T-cell (primary cell): ENCODE measurements around the gene UCMA. TPM values are rescaled to one million over a fixed set of nuclear protein-coding genes. Genes with fewer than 3 reads are reported as not detected.

Experiments used
- ATAC-seq, 4 experiments: fragments of 200-7000 bp in 3 of 4; fragments of 150-1000 bp in 1 of 4; cut with Tn5 transposase; replicated peaks in 1 of 4; 1 replicate in 3 of 4; 2 replicates in 1 of 4; pipeline ENCODE4 v1.10.0; 2021; ENCODE audit warnings: moderate library complexity in 3 of 4, mild to moderate bottlenecking in 2 of 4, moderate number of reproducible peaks in 1 of 4
- CTCF ChIA-PET, 2 donors: fragments of 300-600 bp; sonication (Branson Sonifier 250); formaldehyde crosslinking; loops; one replicate each; lab custom pipeline; 2022; ENCODE audit warnings: antibody characterized with exemption in 2 of 2; lab: Charles Lee
- POLR2A ChIA-PET, 2 donors: fragments of 300-600 bp; sonication (Branson Sonifier 250); formaldehyde crosslinking; loops; one replicate each; lab custom pipeline; 2022; ENCODE audit warnings: antibody characterized with exemption in 2 of 2; lab: Charles Lee
- DNase-seq, 35 experiments: peaks; one replicate each; pipeline versions ENCODE4 v3.0.0 to v3.0.0-alpha.2; 2013 to 2023
- H3K27ac ChIP-seq: one replicate; pipeline ENCODE4 v1.5.1; 2013; ENCODE audit warnings: low read length
- H3K27me3 ChIP-seq, 2 experiments: replicated peaks in 1 of 2; 1 replicate in 1 of 2; 2 replicates in 1 of 2; pipeline versions ENCODE4 v1.6.1 to v1.7.0; 2013; ENCODE audit warnings: low read length in 1 of 2, mixed read lengths in 1 of 2; ENCODE audit not compliant: control insufficient read depth in 2 of 2, insufficient read depth in 2 of 2; ENCODE audit errors: extremely low read depth in 1 of 2
- H3K36me3 ChIP-seq, 2 donors: 1 replicate in 1 of 2; 2 replicates in 1 of 2; pipeline versions ENCODE4 v1.6.1 to v1.7.0; 2013; ENCODE audit warnings: low read length in 1 of 2; ENCODE audit not compliant: control insufficient read depth in 2 of 2, insufficient read depth in 1 of 2; ENCODE audit errors: extremely low read depth in 1 of 2
- H3K4me1 ChIP-seq, 2 experiments: 1 replicate in 1 of 2; 2 replicates in 1 of 2; pipeline versions ENCODE4 v1.6.1 to v1.7.0; 2013; ENCODE audit warnings: low read length in 2 of 2, mixed read lengths in 1 of 2; ENCODE audit not compliant: insufficient read depth in 2 of 2, control insufficient read depth in 1 of 2; ENCODE audit errors: extremely low read depth in 1 of 2
- H3K4me3 ChIP-seq, 2 donors: 1 replicate in 1 of 2; 2 replicates in 1 of 2; pipeline versions ENCODE4 v1.5.1 to v1.7.0; 2013; ENCODE audit warnings: mild to moderate bottlenecking in 2 of 2, low read length in 1 of 2, moderate library complexity in 1 of 2; ENCODE audit not compliant: control insufficient read depth in 1 of 2; ENCODE audit errors: extremely low read depth in 1 of 2
- H3K9me3 ChIP-seq: 2 replicates; pipeline ENCODE4 v1.7.0; 2013
- H3K27ac Mint-ChIP-seq, 2 donors: one replicate each; pipeline ENCODE4 v1.8.0; 2020 to 2021; ENCODE audit warnings: mild to moderate bottlenecking in 2 of 2, mixed read lengths in 2 of 2
- H3K27me3 Mint-ChIP-seq, 2 donors: one replicate each; pipeline ENCODE4 v1.8.0; 2021 to 2022; ENCODE audit warnings: mixed read lengths in 2 of 2
- H3K36me3 Mint-ChIP-seq: one replicate; pipeline ENCODE4 v1.8.0; 2021; ENCODE audit warnings: mixed read lengths
- H3K4me1 Mint-ChIP-seq, 3 donors: one replicate each; pipeline ENCODE4 v1.8.0; 2020 to 2022; ENCODE audit warnings: mixed read lengths in 3 of 3, mild to moderate bottlenecking in 1 of 3
- H3K4me3 Mint-ChIP-seq, 3 donors: one replicate each; pipeline ENCODE4 v1.8.0; 2020 to 2022; ENCODE audit warnings: mild to moderate bottlenecking in 3 of 3, mixed read lengths in 3 of 3, moderate library complexity in 3 of 3
- H3K9me3 Mint-ChIP-seq, 3 donors: one replicate each; pipeline ENCODE4 v1.8.0; 2020 to 2022; ENCODE audit warnings: mixed read lengths in 3 of 3
- WGBS: methylation state at CpG from one replicate; pipeline ENCODE4 v1.1.5; 2013; ENCODE audit warnings: missing lambda C conversion rate; ENCODE audit not compliant: insufficient coverage; 5-methylcytosine and 5-hydroxymethylcytosine counted together
- total RNA-seq, 35 experiments: library from RNA in 6 of 35; stranded (reverse) in 6 of 35; fragments of 120-200 nt in 1 of 35; gene quantifications; one replicate each; pipeline versions ENCODE4 v1.2.1 to v1.2.4 and lab custom pipeline; 2013 to 2026

The UCMA gene
- total RNA-seq, 5 donors from 2014 or later (not counting 1 experiment from before 2014, with no cell fraction given) = not detected

- H3K9me3 Mint-ChIP-seq = no peaks in the 10 kb centered on the region
- no CpG with 5 or more reads among the region's 2 CpGs for WGBS
- ATAC-seq (no peak), DNase-seq (no peak)
- Histone ChIP-seq H3K36me3 (no peaks in the 10 kb centered on the region), H3K27ac (no peak overlapping the region), H3K4me1 (no peaks in the 10 kb centered on the region), H3K27me3 (no peaks in the 10 kb centered on the region), H3K9me3 (no peaks in the 10 kb centered on the region), H3K4me3 (no peak overlapping the region)
- H3K27me3 Mint-ChIP-seq = no peaks in the 10 kb centered on the region
- no peak overlapping the region for H3K27ac Mint-ChIP-seq
- no peak overlapping the region for H3K4me3 Mint-ChIP-seq
- ChIA-PET POLR2A (no interaction called here), CTCF (interaction anchor here in 1 of 2 donors (0.7 kb wide), 1 partner anchor 144 kb away, joined by 3 read pairs; no protein-coding TSS in a partner anchor)
- H3K36me3 Mint-ChIP-seq = no peaks in the 10 kb centered on the region
- H3K4me1 Mint-ChIP-seq = no peaks in the 10 kb centered on the region
Observed at GRCh38 chr10:13173616-13174015, 60.6 kb downstream of the UCMA start.

Other genes with a start within 250 kb of the UCMA start
- gene CCDC3, start 232.7 kb downstream of the UCMA start, total RNA-seq = under 1 TPM in 3 of 5 donors, not detected in 2; 0.06 to 0.20 (median 0.16) TPM
- gene OPTN, start 134.2 kb downstream of the UCMA start, total RNA-seq = 100 to 1,000 TPM in 2 of 5 donors, 10 to 100 TPM in 3; 87.7 to 115 (median 94.9) TPM
- gene MCM10, start 72.8 kb downstream of the UCMA start, total RNA-seq = 1 to 10 TPM in 2 of 5 donors, under 1 TPM in 3; 0.65 to 1.4 (median 0.82) TPM
- 10 to 100 TPM in 2 of 5 donors, 1 to 10 TPM in 3; 9.3 to 10.9 (median 9.8) TPM for gene PHYH, start 65.7 kb upstream of the UCMA start, total RNA-seq
- gene SEPHS1, start 113.9 kb upstream of the UCMA start, total RNA-seq = 10 to 100 TPM; 24.0 to 34.6 (median 29.2) TPM